Mucosa of rectum (tissue), 2 donors: Measurements from ENCODE around the gene SHPK.

Experiments used
- H3K27ac ChIP-seq, 2 donors: one replicate each; pipeline ENCODE4 v1.7.0; 2013; ENCODE audit warnings: inconsistent platforms in 2 of 2, low read depth in 2 of 2, low read length in 2 of 2
- H3K27me3 ChIP-seq, 2 donors: one replicate each; pipeline ENCODE4 v1.7.0; 2013; ENCODE audit warnings: low read length in 2 of 2; ENCODE audit not compliant: control insufficient read depth in 2 of 2, insufficient read depth in 2 of 2
- H3K36me3 ChIP-seq, 2 donors: one replicate each; pipeline ENCODE4 v1.7.0; 2013; ENCODE audit warnings: low read length in 2 of 2; ENCODE audit not compliant: control insufficient read depth in 2 of 2, insufficient read depth in 2 of 2
- H3K4me1 ChIP-seq, 2 donors: one replicate each; pipeline ENCODE4 v1.7.0; 2013; ENCODE audit warnings: low read length in 2 of 2, mild to moderate bottlenecking in 1 of 2; ENCODE audit not compliant: control insufficient read depth in 2 of 2, insufficient read depth in 2 of 2
- H3K4me3 ChIP-seq, 2 donors: one replicate each; pipeline ENCODE4 v1.7.0; 2013; ENCODE audit warnings: low read length in 2 of 2
- H3K9ac ChIP-seq, 2 donors: one replicate each; pipeline ENCODE4 v1.7.0; 2013; ENCODE audit warnings: low read length in 2 of 2, low read depth in 1 of 2, mild to moderate bottlenecking in 1 of 2
- H3K9me3 ChIP-seq, 2 donors: one replicate each; pipeline ENCODE4 v1.7.0; 2013; ENCODE audit warnings: low read length in 2 of 2; ENCODE audit not compliant: control insufficient read depth in 2 of 2
- donor health status: healthy.
- donor health status: Normal muscosa, but diverticular disease.

SHPK gene

GRCh38 chr17:3647251-3647650, 11.2 kb upstream of the SHPK start:
- no peak overlapping the region for H3K4me3 ChIP-seq
- H3K9me3 ChIP-seq: no peaks in the 10 kb centered on the region
- H3K27ac ChIP-seq: no peak overlapping the region
- no peaks in the 10 kb centered on the region for H3K4me1 ChIP-seq
- H3K36me3 ChIP-seq: peaks cover 12 to 17% of the 10 kb centered on the region in 2 donors
- no peaks in the 10 kb centered on the region for H3K27me3 ChIP-seq
- no peak overlapping the region for H3K9ac ChIP-seq

- Histone ChIP-seq H3K4me1 (no peaks in the 10 kb centered on the region), H3K4me3 (no peak overlapping the region), H3K27ac (no peak overlapping the region), H3K9me3 (no peaks in the 10 kb centered on the region), H3K9ac (no peak overlapping the region), H3K36me3 (peaks cover 12 to 18% of the 10 kb centered on the region in 2 donors), H3K27me3 (no peaks in the 10 kb centered on the region)
Observed at GRCh38 chr17:3645310-3645709, 9.3 kb upstream of the SHPK start.

GRCh38 chr17:3643889-3644349, 7.9 kb upstream of the SHPK start:
- H3K27me3 ChIP-seq: no peaks in the 10 kb centered on the region
- no peak overlapping the region for H3K9ac ChIP-seq
- H3K4me3 ChIP-seq: no peak overlapping the region
- H3K9me3 ChIP-seq: no peaks in the 10 kb centered on the region
- H3K4me1 ChIP-seq: no peaks in the 10 kb centered on the region
- H3K36me3 ChIP-seq: peaks cover 10 to 11% of the 10 kb centered on the region in 2 donors
- H3K27ac ChIP-seq: no peak overlapping the region

- H3K9ac ChIP-seq: no peak overlapping the region
- H3K36me3 ChIP-seq: peaks cover 5 to 10% of the 10 kb centered on the region in 2 donors
- H3K4me1 ChIP-seq: peaks cover 2 to 4% of the 10 kb centered on the region in 2 donors
- H3K9me3 ChIP-seq: no peaks in the 10 kb centered on the region
- no peaks in the 10 kb centered on the region for H3K27me3 ChIP-seq
- H3K4me3 ChIP-seq: no peak overlapping the region
- H3K27ac ChIP-seq: no peak overlapping the region
Observed at GRCh38 chr17:3641717-3642486, 5.9 kb upstream of the SHPK start.

DNA sequence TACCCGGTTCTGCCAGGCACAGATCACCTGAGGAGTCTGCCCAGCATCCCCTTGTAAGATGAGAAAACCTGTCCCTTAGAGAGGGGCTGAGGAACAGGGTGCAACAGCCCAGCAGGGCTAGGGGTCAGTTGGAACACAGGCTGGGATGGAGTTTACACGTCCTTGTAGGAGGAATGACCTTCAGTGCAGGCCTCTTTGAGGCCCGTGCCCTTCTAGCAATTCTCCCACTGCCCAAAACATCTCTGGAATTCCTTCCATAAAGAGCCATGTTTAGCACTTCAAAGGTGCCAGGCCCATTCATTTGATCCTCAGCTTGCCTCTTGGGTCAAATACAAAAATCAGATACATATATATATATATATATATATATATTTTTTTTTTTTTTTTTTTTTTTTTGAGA, 5.0 kb upstream of the SHPK start:
- H3K9me3 ChIP-seq: no peaks in the 10 kb centered on the region
- H3K4me3 ChIP-seq: no peak overlapping the region
- H3K27ac ChIP-seq: no peak overlapping the region
- no peaks in the 10 kb centered on the region for H3K27me3 ChIP-seq
- H3K36me3 ChIP-seq: peaks cover 5 to 10% of the 10 kb centered on the region in 2 donors
- no peak overlapping the region for H3K9ac ChIP-seq
- peaks cover 2 to 6% of the 10 kb centered on the region in 2 donors for H3K4me1 ChIP-seq

- Histone ChIP-seq H3K4me3 (no peak overlapping the region), H3K9me3 (no peaks in the 10 kb centered on the region), H3K27me3 (no peaks in the 10 kb centered on the region), H3K4me1 (peaks cover 2 to 10% of the 10 kb centered on the region in 2 donors), H3K9ac (no peak overlapping the region), H3K36me3 (peaks cover 5 to 7% of the 10 kb centered on the region in 2 donors), H3K27ac (peak overlapping the region in 1 of 2 donors; percentile 7)
Observed at GRCh38 chr17:3639981-3640596, 4.0 kb upstream of the SHPK start.

GRCh38 chr17:3636908-3637373, 891 bp upstream of the SHPK start:
- Histone ChIP-seq H3K4me3 (peak overlapping the region; percentile 85 to 89), H3K27ac (peak overlapping the region; percentile 95 to 99), H3K9me3 (no peaks in the 10 kb centered on the region), H3K9ac (peak overlapping the region; percentile 86 to 90), H3K27me3 (no peaks in the 10 kb centered on the region), H3K4me1 (peaks cover 2 to 10% of the 10 kb centered on the region in 2 donors), H3K36me3 (peaks cover 3 to 8% of the 10 kb centered on the region in 2 donors)

- Histone ChIP-seq H3K27me3 (no peaks in the 10 kb centered on the region), H3K36me3 (peaks cover 5 to 6% of the 10 kb centered on the region in 2 donors), H3K27ac (peak overlapping the region; percentile 95 to 99), H3K4me1 (peaks cover 2 to 10% of the 10 kb centered on the region in 2 donors), H3K9me3 (no peaks in the 10 kb centered on the region), H3K9ac (peak overlapping the region; percentile 79 to 90), H3K4me3 (peak overlapping the region; percentile 79 to 85)
Observed at GRCh38 chr17:3635474-3636153, 436 bp downstream of the SHPK start.

DNA sequence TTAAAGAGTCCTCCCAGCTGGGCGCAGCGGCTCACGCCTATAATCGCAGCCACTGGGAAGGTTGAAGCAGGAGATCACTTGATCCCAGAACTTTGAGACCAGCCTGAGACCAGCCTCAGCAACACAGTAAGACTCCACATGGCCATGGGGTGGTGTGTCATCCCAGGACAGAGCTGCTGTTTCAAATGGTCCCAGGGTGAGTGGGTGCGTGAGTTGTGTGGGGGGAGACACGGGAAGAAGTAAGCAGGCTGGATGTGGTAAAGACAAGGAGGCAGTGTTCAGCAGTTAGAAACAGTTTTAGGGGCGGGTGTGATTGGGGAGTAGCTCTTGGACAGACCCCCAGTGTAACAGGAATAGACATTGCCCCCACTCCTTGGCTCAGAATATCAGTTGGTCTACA, 3.8 kb downstream of the SHPK start:
- Histone ChIP-seq H3K27ac (no peak overlapping the region), H3K36me3 (peaks cover 28 to 29% of the 10 kb centered on the region in 2 donors), H3K9ac (no peak overlapping the region), H3K4me3 (no peak overlapping the region), H3K4me1 (peaks cover 2 to 10% of the 10 kb centered on the region in 2 donors), H3K27me3 (no peaks in the 10 kb centered on the region), H3K9me3 (no peaks in the 10 kb centered on the region)

GRCh38 chr17:3630781-3631180, 5.3 kb downstream of the SHPK start:
- H3K9me3 ChIP-seq: no peaks in the 10 kb centered on the region
- no peak overlapping the region for H3K4me3 ChIP-seq
- H3K9ac ChIP-seq: no peak overlapping the region
- H3K27ac ChIP-seq: no peak overlapping the region
- peaks cover 0 to 4% of the 10 kb centered on the region in 2 donors for H3K4me1 ChIP-seq
- H3K27me3 ChIP-seq: no peaks in the 10 kb centered on the region
- peaks cover 34 to 38% of the 10 kb centered on the region in 2 donors for H3K36me3 ChIP-seq
